Activated CD4-positive, CD25-positive, alpha-beta regulatory T cell (primary cell): ENCODE measurements around the gene SORCS2.

Source experiments
- DNase-seq, 4 experiments: peaks; one replicate each; lab custom pipeline; 2025; lab: John Stamatoyannopoulos, UW

SORCS2 gene

DNA sequence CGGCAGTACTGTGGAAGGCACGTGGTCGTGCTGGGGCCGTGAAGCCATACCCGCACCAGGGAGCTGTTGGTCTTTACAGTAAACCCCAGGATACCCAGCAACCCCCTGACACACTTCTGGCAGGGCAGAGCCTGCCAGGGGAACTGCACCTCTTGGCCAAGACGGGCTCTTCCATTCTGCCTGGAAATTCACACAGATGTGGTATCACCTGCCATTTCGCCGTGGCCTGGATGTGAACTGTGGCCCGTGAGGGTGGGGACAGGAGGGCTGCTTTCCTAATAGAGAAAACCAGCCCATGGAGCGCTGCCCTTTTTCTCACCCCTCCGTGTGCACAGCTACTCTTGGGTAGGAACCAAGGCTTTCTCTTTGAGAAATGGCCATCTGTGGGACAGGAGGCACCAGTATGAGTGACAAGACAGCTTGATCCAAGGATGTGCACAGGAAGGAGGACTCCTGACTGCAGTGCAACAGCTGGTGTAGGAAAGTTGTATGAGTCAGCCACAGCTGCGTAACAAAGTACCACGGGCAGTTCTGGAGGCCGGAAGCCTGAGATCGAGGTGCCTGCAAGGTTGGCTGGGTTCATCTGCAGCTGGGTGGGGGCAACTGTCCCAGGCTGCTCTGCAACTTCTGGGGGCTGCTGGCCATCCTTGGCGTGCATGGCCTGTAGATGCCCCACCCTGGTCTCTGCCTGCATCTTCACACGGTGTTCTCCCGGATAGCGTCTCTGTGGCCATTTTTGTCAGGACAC is 146.7 kb downstream of the SORCS2 start:
- no peak for DNase-seq

DNA sequence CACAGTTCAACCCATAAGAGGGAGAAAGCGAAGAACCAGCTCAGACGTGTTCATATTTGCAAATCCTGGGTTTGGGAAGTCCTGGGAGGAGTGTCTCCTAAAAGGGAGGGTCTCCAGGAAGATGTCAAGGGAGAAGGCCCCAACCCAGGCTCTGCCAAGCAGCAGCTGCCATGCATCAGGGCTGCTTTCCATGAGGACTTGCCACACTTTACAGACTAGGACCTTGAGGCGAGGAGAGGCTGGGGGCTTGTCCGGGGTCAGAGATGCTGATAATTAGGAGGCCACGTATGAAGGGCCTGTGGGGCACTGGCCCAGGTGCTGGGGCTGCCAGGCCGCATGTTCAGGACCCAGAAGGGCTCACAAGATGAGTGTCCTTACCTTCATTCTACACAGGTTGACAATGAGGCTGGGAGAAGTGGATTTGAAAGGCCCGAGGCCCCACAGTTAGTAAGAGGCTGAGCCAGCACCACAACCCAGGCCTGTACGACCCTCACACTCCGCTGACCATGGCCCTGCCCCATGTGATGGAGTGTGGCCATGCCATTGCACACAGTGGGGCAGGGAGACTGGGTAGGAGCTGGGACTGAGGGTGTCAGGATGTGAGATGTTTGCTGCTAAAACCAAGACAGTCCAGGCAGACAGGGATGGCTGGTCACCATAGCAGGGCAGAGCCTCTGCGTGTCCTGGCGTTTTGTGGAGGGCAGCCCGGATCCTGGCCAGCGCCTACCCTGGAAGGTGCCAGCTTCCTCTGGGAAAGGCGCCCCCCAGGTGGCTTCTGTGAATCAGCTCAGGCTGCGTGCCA is 147.6 kb downstream of the SORCS2 start:
- no peak for DNase-seq

- DNase-seq = no peak
Observed at GRCh38 chr4:7340553-7341433, 148.5 kb downstream of the SORCS2 start.

GRCh38 chr4:7341491-7342222 is 149.3 kb downstream of the SORCS2 start:
- DNase-seq = no peak

GRCh38 chr4:7342223-7343080 is 150.1 kb downstream of the SORCS2 start:
- DNase-seq = no peak

- DNase-seq = no peak
Observed at GRCh38 chr4:7343081-7343655, 150.8 kb downstream of the SORCS2 start.

DNA sequence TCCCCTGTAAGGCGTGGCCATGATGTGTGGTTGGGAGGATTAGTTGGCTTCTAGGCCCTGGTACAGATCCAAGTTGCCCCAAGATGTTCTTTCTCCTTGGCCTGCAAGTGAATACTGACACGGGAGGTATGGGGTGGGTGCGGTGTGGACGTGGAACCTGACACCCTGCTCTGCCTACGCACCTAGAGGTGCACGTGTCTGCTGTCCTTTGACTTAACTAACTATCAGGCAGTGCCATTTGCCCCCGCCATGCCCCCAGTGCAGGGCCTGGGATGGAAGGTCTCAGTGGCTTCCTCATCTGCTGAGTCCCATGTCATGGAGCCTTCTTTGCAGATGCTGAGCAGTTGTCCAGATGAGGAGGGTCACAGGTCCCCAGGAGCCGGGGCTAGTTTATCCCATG is 151.6 kb downstream of the SORCS2 start:
- no peak for DNase-seq

GRCh38 chr4:7344636-7345155 is 152.4 kb downstream of the SORCS2 start:
- DNase-seq = no peak

- DNase-seq = no peak
Observed at GRCh38 chr4:7347981-7348380, 155.6 kb downstream of the SORCS2 start.

GRCh38 chr4:7348946-7349900 is 156.9 kb downstream of the SORCS2 start:
- no peak for DNase-seq

GRCh38 chr4:7350396-7350795 is 158.1 kb downstream of the SORCS2 start:
- DNase-seq = no peak

- DNase-seq = no peak
Observed at GRCh38 chr4:7351014-7351413, 158.7 kb downstream of the SORCS2 start.

DNA sequence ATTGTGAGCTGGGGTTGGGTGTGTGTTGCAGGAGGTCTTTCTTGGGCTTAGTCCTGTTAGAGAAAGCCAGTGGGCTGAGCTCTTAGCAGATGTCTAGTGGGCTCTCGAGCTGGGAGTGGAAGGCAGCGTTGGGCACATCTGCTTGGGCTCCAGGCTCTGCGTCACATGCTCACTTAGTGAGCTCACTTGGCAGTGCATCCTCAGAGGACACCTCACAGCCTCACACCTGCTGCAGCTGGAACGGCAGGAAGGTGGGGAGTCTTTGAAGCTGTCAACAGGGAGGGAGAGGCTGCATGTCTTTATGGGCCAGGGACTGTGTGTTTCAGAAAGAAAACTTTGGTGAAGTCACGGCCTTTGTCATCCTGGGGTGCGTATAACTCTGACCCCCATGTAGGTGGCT is 160.1 kb downstream of the SORCS2 start:
- DNase-seq = no peak

- DNase-seq = no peak
Observed at GRCh38 chr4:7353046-7353790, 160.9 kb downstream of the SORCS2 start.

- no peak for DNase-seq
Observed at GRCh38 chr4:7353846-7354610, 161.7 kb downstream of the SORCS2 start.

DNA sequence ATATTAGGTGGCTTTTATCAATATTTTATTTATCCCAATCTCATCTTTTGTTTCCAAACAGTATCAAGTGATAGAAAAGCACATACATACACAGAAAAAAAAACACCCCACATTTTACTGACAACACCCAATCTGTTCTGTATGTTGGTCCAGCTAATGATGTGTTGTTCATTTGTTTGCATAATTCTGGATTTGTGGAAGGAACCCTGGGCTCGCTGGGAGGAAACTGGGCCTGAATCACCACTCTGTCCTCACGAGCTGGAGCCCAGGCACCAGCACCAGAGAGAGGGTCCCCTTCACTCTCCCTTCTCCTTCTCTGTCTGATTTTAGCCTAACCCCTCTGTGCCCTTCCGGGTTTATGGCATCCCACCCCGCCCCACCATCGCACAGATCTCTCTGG is 162.6 kb downstream of the SORCS2 start:
- no peak for DNase-seq

- no peak for DNase-seq
Observed at GRCh38 chr4:7355795-7356194, 163.5 kb downstream of the SORCS2 start.
